Transverse colon (tissue), 4 donors: Measurements from ENCODE around the gene AHSP.
"Not testable (repeated sequence)": the region's sequence is repeated elsewhere in the genome, so short reads cannot be mapped to it uniquely, and the experiment has no call there.

Source experiments
- POLR2A ChIP-seq: fragments of 450-650 bp; IDR thresholded peaks from one replicate; pipeline ENCODE4 v1.6.1; 2016; ENCODE audit warnings: antibody characterized with exemption, mild to moderate bottlenecking, moderate library complexity
- POLR2AphosphoS5 ChIP-seq, 3 donors: sonication (generic); formaldehyde crosslinking; IDR thresholded peaks; one replicate each; pipeline ENCODE4 v1.6.1; 2016; ENCODE audit warnings: antibody characterized with exemption in 3 of 3
- TF ChIP-seq, protein P1 (sequence below), 5 experiments: fragments of 200-600 bp in 3 of 5; fragments of 450-650 bp in 2 of 5; sonication (generic) in 3 of 5; IDR thresholded peaks; 1 replicate in 2 of 5; 2 replicates in 3 of 5; pipeline ENCODE4 v1.5.1; 2016 to 2017; ENCODE audit warnings: antibody characterized with exemption in 5 of 5, inconsistent platforms in 3 of 5, mild to moderate bottlenecking in 2 of 5, moderate library complexity in 1 of 5

DNA sequence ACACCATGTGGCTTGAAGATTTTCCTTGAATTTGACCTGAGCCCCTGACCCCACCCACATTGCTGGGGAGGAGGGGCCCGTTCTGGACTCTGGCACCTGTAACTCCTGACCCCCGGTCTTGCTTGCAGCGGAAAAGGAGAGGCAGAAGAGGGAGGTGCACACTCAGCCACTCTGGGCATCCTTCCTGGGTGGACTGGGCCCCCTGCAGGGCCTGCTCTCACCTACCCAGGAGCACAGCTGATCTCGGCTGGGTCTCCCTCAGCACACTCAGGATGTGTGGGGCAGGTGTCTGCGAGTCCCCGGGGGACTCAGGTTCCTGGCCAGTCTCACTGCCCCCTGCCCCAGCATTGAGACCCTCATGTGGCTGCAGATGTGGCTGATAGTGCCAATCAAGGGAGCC lies 3.9 kb upstream of the AHSP start:
- TF ChIP-seq, protein P1, sequence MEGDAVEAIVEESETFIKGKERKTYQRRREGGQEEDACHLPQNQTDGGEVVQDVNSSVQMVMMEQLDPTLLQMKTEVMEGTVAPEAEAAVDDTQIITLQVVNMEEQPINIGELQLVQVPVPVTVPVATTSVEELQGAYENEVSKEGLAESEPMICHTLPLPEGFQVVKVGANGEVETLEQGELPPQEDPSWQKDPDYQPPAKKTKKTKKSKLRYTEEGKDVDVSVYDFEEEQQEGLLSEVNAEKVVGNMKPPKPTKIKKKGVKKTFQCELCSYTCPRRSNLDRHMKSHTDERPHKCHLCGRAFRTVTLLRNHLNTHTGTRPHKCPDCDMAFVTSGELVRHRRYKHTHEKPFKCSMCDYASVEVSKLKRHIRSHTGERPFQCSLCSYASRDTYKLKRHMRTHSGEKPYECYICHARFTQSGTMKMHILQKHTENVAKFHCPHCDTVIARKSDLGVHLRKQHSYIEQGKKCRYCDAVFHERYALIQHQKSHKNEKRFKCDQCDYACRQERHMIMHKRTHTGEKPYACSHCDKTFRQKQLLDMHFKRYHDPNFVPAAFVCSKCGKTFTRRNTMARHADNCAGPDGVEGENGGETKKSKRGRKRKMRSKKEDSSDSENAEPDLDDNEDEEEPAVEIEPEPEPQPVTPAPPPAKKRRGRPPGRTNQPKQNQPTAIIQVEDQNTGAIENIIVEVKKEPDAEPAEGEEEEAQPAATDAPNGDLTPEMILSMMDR (IDR thresholded peaks at IDR 0.05), result not testable (repeated sequence)
- not testable (repeated sequence) for TF ChIP-seq POLR2AphosphoS5 (IDR thresholded peaks at IDR 0.05); POLR2A
